Astrocyte of the spinal cord (primary cell): ENCODE results near the gene NTRK1.

Source experiments
- DNase-seq: peaks from one replicate; pipeline ENCODE4 v3.0.0; 2011; ENCODE audit warnings: low read depth, low spot score
- H3K4me3 ChIP-seq: 2 replicates; pipeline ENCODE4 v1.5.1; 2011; ENCODE audit warnings: low read depth, mild to moderate bottlenecking, low read length, moderate library complexity
- in situ Hi-C: cut with HindIII; loops from 2 replicates; pipeline ENCODE4 v1.10.0; 2017; ENCODE audit warnings: low sequenced_read_pairs
- TF ChIP-seq, protein P1 (sequence below): IDR thresholded peaks from 2 replicates; pipeline ENCODE4 v1.5.1; 2012; ENCODE audit warnings: low read depth, mild to moderate bottlenecking, low read length, inconsistent platforms

NTRK1 gene

DNA sequence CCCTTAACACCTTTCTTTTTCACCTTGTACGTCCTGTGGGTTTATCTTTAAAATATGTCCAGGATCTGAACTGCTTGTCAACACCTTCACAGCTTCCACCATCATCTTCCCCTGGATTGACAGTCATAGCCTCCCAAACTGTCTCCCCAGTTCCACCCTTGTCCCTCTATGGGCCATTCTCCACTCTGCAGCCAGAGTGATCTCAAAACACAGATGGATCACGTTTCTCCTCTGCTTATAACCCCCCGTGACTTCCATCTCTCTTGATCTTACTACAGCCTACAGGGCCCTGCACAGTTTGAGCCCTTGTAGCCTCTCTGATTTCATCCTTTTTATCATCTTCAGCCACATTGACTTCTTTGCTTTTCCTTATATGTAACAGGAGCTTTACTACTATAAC lies 6.0 kb upstream of the NTRK1 start:
- DNase-seq = no peak
- H3K4me3 ChIP-seq = no peak overlapping the region
- TF ChIP-seq, protein P1, sequence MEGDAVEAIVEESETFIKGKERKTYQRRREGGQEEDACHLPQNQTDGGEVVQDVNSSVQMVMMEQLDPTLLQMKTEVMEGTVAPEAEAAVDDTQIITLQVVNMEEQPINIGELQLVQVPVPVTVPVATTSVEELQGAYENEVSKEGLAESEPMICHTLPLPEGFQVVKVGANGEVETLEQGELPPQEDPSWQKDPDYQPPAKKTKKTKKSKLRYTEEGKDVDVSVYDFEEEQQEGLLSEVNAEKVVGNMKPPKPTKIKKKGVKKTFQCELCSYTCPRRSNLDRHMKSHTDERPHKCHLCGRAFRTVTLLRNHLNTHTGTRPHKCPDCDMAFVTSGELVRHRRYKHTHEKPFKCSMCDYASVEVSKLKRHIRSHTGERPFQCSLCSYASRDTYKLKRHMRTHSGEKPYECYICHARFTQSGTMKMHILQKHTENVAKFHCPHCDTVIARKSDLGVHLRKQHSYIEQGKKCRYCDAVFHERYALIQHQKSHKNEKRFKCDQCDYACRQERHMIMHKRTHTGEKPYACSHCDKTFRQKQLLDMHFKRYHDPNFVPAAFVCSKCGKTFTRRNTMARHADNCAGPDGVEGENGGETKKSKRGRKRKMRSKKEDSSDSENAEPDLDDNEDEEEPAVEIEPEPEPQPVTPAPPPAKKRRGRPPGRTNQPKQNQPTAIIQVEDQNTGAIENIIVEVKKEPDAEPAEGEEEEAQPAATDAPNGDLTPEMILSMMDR = no peak
- in situ Hi-C loops = no loop called here

DNA sequence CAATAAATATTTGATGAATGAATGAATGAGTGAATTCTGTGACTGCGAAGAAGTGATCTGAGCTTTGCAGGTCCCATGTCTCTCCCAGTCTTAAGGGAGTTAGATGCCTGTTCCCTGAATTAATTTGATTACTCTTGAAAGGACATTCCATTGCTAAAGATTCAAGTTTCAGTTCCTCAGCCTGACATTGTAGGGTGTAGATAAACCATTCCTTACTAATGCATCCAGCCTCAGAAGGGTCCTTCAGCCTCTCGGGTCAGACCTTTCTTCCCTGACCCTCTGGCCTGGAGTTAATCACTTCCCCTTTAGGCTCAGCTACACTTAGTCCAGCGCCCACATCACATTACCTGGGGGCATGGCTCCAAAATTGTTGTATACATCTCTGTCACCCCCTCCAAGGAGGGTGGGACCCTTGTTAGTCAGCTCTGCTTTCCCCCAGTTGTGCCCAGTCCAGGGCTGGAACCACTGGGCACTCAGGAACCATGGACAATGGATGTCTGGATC lies 4.3 kb upstream of the NTRK1 start:
- no peak for DNase-seq
- H3K4me3 ChIP-seq = no peak overlapping the region
- TF ChIP-seq, protein P1 = no peak
- in situ Hi-C loops = no loop called here

GRCh38 chr1:156857532-156857931 lies 3.1 kb upstream of the NTRK1 start:
- DNase-seq = no peak
- in situ Hi-C loops = no loop called here
- no peak overlapping the region for H3K4me3 ChIP-seq
- TF ChIP-seq, protein P1 = no peak

DNA sequence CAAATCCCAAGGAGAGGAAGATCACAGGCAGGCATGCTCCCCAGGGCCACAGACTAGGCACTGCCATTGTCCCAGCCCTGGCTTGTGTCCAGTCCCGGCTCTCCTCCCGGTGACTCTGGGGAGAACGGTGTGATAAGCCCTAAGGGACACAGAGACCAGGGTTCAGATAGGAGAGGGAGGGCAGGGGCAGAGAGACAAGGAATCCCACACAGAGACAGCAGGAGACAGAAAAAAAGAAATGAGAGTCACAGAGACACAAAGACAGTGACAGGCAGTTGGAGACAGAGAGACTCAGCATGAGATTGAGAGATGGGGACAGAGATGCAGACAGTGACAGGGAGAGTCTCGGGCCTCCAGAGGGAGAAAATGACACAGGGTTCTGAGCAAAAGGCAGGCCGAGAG lies 2.1 kb upstream of the NTRK1 start:
- in situ Hi-C loops = no loop called here
- no peak overlapping the region for H3K4me3 ChIP-seq
- no peak for DNase-seq
- TF ChIP-seq, protein P1 = no peak

DNA sequence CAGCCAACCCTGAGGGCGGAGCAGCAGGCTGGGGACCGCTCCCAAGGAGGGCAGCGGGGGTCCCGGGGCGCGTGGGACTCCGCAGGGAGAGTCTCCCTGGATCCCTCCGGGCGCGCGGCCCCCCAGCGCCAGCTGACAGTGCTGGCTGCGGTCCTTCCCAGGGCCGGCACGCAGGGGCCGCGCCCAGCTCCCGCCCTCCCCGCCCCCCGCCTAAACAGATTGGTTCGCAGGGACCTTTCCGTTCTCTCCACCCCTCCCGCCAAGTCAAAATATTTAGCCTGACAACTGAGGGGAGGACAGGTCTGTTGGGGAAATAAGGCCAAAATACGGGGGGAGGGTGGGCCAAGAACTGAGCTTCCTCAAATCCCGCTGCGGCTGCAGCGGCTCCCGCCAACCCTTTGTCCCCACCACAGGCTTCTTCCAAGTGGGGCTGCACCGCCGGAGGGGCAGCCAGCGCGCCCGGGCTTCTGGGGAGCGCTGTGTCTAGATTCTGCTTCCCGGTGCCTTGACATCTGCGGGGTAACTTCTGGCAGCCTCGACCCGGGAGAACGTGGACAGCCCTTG lies 1.6 kb upstream of the NTRK1 start, which contains the start of gene INSRR:
Gene INSRR (minus strand): TSS at position 159 of the 564 bp plus-strand sequence. CDS start 496 bp downstream, outside the sequence.
- TF ChIP-seq, protein P1 = no peak
- in situ Hi-C loops = no loop called here
- DNase-seq = peak; percentile 11
- H3K4me3 ChIP-seq = peak within 1 kb of the TSS; percentile 23

- peak overlapping the region; percentile 23 for H3K4me3 ChIP-seq
- TF ChIP-seq, protein P1 = no peak
- DNase-seq = peak; percentile 19
- in situ Hi-C loops = no loop called here
Observed at GRCh38 chr1:156859523-156860112, 1.0 kb upstream of the NTRK1 start.
